HepG2 (cell line): Measurements from ENCODE around the gene PIM3. TPM values are rescaled to one million over a fixed set of nuclear protein-coding genes. Genes with fewer than 3 reads are reported as not detected.

ENCODE experiments used
- BCL6 ChIP-seq: IDR thresholded peaks from 2 replicates; pipeline ENCODE4 v1.6.1; 2016; ENCODE audit warnings: missing genetic modification reagents, missing compliant biosample characterization
- KDM5A ChIP-seq: fragments of 200-600 bp; sonication (generic); IDR thresholded peaks from 2 replicates; pipeline ENCODE4 v1.7.0; 2018; ENCODE audit warnings: antibody characterized with exemption, mild to moderate bottlenecking, low read length, borderline replicate concordance
- KLF9 ChIP-seq: IDR thresholded peaks from 2 replicates; pipeline ENCODE4 v1.6.1; 2016; ENCODE audit warnings: low read depth
- MTF2 ChIP-seq: sonication (generic); formaldehyde crosslinking; IDR thresholded peaks from 2 replicates; pipeline ENCODE4 v1.5.0; 2020; ENCODE audit warnings: missing genetic modification reagents, borderline replicate concordance
- NPAS2 ChIP-seq: sonication (generic); formaldehyde crosslinking; IDR thresholded peaks from 2 replicates; pipeline ENCODE4 v1.8.0; 2022; ENCODE audit warnings: mild to moderate bottlenecking, missing genetic modification reagents, borderline replicate concordance
- SNAI1 ChIP-seq: sonication (generic); formaldehyde crosslinking; IDR thresholded peaks from 2 replicates; pipeline ENCODE4 v1.5.0; 2020; ENCODE audit warnings: mild to moderate bottlenecking, missing genetic modification reagents, borderline replicate concordance
- TMF1 ChIP-seq: sonication (generic); formaldehyde crosslinking; IDR thresholded peaks from 2 replicates; pipeline ENCODE4 v1.8.1; 2022; ENCODE audit warnings: low read depth, missing genetic modification reagents
- XBP1 ChIP-seq: sonication (generic); formaldehyde crosslinking; IDR thresholded peaks from 2 replicates; pipeline ENCODE4 v1.5.0; 2020; ENCODE audit warnings: missing genetic modification reagents
- ZC3H13 ChIP-seq: sonication (generic); formaldehyde crosslinking; IDR thresholded peaks from 2 replicates; pipeline ENCODE4 v1.8.1; 2023; ENCODE audit warnings: mild to moderate bottlenecking, missing genetic modification reagents, moderate library complexity
- ZNF329 ChIP-seq: sonication (generic); formaldehyde crosslinking; IDR thresholded peaks from 2 replicates; pipeline ENCODE4 v1.9.0; 2021; ENCODE audit warnings: low read depth, mild to moderate bottlenecking, missing genetic modification reagents
- ZNF34 ChIP-seq: sonication (generic); formaldehyde crosslinking; IDR thresholded peaks from 2 replicates; pipeline ENCODE4 v1.4.0; 2020; ENCODE audit warnings: mild to moderate bottlenecking, missing genetic modification reagents, borderline replicate concordance
- ZNF530 ChIP-seq: sonication (generic); formaldehyde crosslinking; IDR thresholded peaks from 2 replicates; pipeline ENCODE4 v1.5.0; 2020; ENCODE audit warnings: low read depth, mild to moderate bottlenecking, missing genetic modification reagents
- polyA plus RNA-seq, 8 experiments: library from polyadenylated mRNA; depleted of rRNA in 3 of 8; stranded (reverse) in 7 of 8; unstranded in 1 of 8; fragments of >200 nt; fragmentation: Illumina TruSeq in 4 of 8; extraction: Trizol in 4 of 8; gene quantifications; 2 replicates each; pipeline versions ENCODE4 v1.2.1 to v1.2.3, GENCODE V29; 2011 to 2016; ENCODE audit warnings: low read depth in 4 of 8, missing spikeins in 1 of 8, mixed read lengths in 1 of 8; ENCODE audit not compliant: insufficient read depth in 1 of 8
- total RNA-seq, 5 experiments: library from RNA; depleted of rRNA; stranded (reverse); fragments of >200 nt; fragmentation: Illumina TruSeq; extraction: Trizol; gene quantifications; 2 replicates each; pipeline ENCODE4 v1.2.3, GENCODE V29; 2016; ENCODE audit warnings: low read depth in 1 of 5
- TF ChIP-seq, protein P1 (sequence below): sonication (generic); formaldehyde crosslinking; conservative IDR thresholded peaks from 2 replicates; pipeline ENCODE4 v1.8.1; 2023; ENCODE audit warnings: missing genetic modification reagents
- TF ChIP-seq, protein P2 (sequence below): sonication (generic); formaldehyde crosslinking; IDR thresholded peaks from 2 replicates; pipeline ENCODE4 v1.8.0; 2022; ENCODE audit warnings: mild to moderate bottlenecking, missing genetic modification reagents; ENCODE audit not compliant: insufficient replicate concordance
- TF ChIP-seq, protein P3 (sequence below): IDR thresholded peaks from 2 replicates; pipeline ENCODE4 v1.6.1; 2016; ENCODE audit warnings: missing compliant biosample characterization, missing genetic modification reagents, borderline replicate concordance
- TF ChIP-seq, protein P4 (sequence below): sonication (generic); formaldehyde crosslinking; IDR thresholded peaks from 2 replicates; pipeline ENCODE4 v1.4.0; 2020; ENCODE audit warnings: missing genetic modification reagents
- TF ChIP-seq, protein P5 (sequence below): sonication (generic); formaldehyde crosslinking; IDR thresholded peaks from 2 replicates; pipeline ENCODE4 v1.4.0; 2020; ENCODE audit warnings: missing genetic modification reagents

The PIM3 gene
- total and polyA plus RNA-seq, 2 of the 13 experiments (the other 11 are each of a cell fraction or from before 2014, with no cell fraction given), result 21.6 to 31.2 TPM

DNA sequence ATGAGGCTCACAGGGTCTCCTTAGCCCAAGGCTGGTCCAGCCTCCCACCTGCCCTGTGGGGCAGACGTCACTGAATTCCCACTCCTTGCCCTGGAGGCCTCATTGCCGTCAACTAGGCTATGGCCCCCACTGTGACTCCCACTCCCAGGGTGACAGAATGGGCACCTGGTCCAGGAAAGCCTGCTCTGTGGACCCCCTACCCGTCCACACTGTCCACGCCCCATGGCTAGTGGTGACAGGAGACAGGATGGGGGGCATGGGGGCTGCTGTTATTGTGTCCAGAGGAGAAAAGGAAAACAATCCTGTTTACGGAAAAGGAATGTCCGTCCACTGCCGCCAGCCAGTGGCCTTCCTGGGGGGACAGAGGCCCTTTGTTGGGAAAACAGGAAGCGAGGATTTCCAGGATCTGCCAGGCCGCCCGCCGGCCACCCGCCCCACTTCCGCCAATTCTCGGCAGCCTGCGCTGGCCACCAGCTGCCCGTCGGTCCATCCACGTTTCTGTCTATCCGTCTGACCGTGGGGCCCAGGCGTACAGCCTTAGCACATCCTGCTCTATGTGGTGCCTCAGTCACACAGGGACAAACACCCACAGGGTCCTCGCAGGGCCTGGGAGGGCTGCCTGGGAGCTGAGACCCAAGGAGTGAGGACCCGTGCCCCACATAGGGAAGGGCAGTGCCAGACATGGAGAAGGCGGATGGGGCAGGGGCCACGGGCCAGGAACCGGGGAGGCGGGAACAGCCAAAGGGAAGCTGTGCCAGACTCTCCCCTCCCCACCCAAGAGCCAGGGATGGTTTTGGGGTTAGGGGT lies 22.6 kb upstream of the PIM3 start (continued):
- no peak for TF ChIP-seq ZNF34 (CRISPR knock-in tag)
- TF ChIP-seq BCL6, result peak; percentile 96
- no peak for TF ChIP-seq ZNF329
- TF ChIP-seq, protein P1, sequence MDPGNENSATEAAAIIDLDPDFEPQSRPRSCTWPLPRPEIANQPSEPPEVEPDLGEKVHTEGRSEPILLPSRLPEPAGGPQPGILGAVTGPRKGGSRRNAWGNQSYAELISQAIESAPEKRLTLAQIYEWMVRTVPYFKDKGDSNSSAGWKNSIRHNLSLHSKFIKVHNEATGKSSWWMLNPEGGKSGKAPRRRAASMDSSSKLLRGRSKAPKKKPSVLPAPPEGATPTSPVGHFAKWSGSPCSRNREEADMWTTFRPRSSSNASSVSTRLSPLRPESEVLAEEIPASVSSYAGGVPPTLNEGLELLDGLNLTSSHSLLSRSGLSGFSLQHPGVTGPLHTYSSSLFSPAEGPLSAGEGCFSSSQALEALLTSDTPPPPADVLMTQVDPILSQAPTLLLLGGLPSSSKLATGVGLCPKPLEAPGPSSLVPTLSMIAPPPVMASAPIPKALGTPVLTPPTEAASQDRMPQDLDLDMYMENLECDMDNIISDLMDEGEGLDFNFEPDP (CRISPR knock-in tag), result no peak
- no peak for TF ChIP-seq KDM5A
- TF ChIP-seq MTF2 (CRISPR knock-in tag), result no peak; the same call in 1 of the 2 replicates
- 0 out of 2 replicates have a peak, but pooled peaks have one; percentile 67 for TF ChIP-seq KLF9 (CRISPR knock-in tag)
- TF ChIP-seq, protein P2, sequence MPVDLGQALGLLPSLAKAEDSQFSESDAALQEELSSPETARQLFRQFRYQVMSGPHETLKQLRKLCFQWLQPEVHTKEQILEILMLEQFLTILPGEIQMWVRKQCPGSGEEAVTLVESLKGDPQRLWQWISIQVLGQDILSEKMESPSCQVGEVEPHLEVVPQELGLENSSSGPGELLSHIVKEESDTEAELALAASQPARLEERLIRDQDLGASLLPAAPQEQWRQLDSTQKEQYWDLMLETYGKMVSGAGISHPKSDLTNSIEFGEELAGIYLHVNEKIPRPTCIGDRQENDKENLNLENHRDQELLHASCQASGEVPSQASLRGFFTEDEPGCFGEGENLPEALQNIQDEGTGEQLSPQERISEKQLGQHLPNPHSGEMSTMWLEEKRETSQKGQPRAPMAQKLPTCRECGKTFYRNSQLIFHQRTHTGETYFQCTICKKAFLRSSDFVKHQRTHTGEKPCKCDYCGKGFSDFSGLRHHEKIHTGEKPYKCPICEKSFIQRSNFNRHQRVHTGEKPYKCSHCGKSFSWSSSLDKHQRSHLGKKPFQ (CRISPR knock-in tag), result peak; percentile 94
- TF ChIP-seq ZC3H13 (CRISPR knock-in tag), result peak; percentile 85
- no peak for TF ChIP-seq XBP1 (CRISPR knock-in tag)
- TF ChIP-seq, protein P3, sequence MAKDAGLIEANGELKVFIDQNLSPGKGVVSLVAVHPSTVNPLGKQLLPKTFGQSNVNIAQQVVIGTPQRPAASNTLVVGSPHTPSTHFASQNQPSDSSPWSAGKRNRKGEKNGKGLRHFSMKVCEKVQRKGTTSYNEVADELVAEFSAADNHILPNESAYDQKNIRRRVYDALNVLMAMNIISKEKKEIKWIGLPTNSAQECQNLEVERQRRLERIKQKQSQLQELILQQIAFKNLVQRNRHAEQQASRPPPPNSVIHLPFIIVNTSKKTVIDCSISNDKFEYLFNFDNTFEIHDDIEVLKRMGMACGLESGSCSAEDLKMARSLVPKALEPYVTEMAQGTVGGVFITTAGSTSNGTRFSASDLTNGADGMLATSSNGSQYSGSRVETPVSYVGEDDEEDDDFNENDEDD, result 0 out of 2 replicates have a peak, but pooled peaks have one; percentile 32
- TF ChIP-seq, protein P4, sequence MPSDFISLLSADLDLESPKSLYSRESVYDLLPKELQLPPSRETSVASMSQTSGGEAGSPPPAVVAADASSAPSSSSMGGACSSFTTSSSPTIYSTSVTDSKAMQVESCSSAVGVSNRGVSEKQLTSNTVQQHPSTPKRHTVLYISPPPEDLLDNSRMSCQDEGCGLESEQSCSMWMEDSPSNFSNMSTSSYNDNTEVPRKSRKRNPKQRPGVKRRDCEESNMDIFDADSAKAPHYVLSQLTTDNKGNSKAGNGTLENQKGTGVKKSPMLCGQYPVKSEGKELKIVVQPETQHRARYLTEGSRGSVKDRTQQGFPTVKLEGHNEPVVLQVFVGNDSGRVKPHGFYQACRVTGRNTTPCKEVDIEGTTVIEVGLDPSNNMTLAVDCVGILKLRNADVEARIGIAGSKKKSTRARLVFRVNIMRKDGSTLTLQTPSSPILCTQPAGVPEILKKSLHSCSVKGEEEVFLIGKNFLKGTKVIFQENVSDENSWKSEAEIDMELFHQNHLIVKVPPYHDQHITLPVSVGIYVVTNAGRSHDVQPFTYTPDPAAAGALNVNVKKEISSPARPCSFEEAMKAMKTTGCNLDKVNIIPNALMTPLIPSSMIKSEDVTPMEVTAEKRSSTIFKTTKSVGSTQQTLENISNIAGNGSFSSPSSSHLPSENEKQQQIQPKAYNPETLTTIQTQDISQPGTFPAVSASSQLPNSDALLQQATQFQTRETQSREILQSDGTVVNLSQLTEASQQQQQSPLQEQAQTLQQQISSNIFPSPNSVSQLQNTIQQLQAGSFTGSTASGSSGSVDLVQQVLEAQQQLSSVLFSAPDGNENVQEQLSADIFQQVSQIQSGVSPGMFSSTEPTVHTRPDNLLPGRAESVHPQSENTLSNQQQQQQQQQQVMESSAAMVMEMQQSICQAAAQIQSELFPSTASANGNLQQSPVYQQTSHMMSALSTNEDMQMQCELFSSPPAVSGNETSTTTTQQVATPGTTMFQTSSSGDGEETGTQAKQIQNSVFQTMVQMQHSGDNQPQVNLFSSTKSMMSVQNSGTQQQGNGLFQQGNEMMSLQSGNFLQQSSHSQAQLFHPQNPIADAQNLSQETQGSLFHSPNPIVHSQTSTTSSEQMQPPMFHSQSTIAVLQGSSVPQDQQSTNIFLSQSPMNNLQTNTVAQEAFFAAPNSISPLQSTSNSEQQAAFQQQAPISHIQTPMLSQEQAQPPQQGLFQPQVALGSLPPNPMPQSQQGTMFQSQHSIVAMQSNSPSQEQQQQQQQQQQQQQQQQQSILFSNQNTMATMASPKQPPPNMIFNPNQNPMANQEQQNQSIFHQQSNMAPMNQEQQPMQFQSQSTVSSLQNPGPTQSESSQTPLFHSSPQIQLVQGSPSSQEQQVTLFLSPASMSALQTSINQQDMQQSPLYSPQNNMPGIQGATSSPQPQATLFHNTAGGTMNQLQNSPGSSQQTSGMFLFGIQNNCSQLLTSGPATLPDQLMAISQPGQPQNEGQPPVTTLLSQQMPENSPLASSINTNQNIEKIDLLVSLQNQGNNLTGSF (CRISPR knock-in tag), result no peak
- TF ChIP-seq TMF1 (CRISPR knock-in tag), result no peak
- 0 out of 2 replicates have a peak, but pooled peaks have one; percentile 20 for TF ChIP-seq SNAI1 (CRISPR knock-in tag)
- TF ChIP-seq, protein P5, sequence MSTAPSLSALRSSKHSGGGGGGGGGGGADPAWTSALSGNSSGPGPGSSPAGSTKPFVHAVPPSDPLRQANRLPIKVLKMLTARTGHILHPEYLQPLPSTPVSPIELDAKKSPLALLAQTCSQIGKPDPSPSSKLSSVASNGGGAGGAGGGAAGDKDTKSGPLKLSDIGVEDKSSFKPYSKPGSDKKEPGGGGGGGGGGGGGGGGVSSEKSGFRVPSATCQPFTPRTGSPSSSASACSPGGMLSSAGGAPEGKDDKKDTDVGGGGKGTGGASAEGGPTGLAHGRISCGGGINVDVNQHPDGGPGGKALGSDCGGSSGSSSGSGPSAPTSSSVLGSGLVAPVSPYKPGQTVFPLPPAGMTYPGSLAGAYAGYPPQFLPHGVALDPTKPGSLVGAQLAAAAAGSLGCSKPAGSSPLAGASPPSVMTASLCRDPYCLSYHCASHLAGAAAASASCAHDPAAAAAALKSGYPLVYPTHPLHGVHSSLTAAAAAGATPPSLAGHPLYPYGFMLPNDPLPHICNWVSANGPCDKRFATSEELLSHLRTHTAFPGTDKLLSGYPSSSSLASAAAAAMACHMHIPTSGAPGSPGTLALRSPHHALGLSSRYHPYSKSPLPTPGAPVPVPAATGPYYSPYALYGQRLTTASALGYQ (CRISPR knock-in tag), result peak; percentile 75; the same call in 1 of the 2 replicates
- no peak for TF ChIP-seq ZNF530
- no peak for TF ChIP-seq NPAS2 (CRISPR knock-in tag)
